Measurements from ENCODE around the gene DISC1.

Gene DISC1

DNA sequence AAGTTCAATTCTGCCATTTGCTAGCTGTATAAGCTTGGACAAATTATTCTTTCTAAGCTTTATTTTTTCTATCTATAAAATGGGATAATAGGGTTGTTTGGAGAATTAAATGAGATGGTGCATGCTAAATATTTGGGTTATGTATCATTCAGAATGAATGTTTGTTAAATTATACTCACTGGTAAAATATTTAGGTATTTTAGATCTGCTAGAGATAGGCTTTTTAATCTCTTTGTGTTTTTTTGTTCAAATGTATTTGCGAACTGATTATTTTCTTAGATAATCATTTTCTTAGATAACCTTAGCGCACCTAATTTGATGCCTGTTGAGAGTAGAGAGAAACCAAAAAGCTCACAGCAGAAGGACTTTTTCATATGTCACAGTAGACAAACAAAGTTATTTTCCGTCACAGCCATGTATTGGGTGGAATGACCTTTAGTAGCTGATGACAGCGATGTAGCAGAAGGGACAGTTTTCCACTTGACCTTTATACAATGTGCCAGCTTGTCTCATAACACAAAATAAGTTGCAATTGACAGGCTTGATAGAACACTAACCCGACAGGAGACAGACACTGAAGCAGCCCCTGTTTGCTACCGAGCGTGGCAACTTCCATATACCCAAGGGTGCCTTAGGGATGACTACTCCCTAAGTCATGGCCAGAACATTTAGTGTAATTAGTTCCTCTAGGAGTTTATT, 93.0 kb downstream of the DISC1 start:
- DNase-seq (ENCODE audit: low read depth): no peak
- TF ChIP-seq, protein P1, sequence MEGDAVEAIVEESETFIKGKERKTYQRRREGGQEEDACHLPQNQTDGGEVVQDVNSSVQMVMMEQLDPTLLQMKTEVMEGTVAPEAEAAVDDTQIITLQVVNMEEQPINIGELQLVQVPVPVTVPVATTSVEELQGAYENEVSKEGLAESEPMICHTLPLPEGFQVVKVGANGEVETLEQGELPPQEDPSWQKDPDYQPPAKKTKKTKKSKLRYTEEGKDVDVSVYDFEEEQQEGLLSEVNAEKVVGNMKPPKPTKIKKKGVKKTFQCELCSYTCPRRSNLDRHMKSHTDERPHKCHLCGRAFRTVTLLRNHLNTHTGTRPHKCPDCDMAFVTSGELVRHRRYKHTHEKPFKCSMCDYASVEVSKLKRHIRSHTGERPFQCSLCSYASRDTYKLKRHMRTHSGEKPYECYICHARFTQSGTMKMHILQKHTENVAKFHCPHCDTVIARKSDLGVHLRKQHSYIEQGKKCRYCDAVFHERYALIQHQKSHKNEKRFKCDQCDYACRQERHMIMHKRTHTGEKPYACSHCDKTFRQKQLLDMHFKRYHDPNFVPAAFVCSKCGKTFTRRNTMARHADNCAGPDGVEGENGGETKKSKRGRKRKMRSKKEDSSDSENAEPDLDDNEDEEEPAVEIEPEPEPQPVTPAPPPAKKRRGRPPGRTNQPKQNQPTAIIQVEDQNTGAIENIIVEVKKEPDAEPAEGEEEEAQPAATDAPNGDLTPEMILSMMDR (IDR thresholded peaks at IDR 0.05; ENCODE audit: insufficient read depth, low read depth, low read length, missing control alignments): no peak
- H3K4me3 ChIP-seq (ENCODE audit: low read depth, low read length): no peak overlapping the region

DNA sequence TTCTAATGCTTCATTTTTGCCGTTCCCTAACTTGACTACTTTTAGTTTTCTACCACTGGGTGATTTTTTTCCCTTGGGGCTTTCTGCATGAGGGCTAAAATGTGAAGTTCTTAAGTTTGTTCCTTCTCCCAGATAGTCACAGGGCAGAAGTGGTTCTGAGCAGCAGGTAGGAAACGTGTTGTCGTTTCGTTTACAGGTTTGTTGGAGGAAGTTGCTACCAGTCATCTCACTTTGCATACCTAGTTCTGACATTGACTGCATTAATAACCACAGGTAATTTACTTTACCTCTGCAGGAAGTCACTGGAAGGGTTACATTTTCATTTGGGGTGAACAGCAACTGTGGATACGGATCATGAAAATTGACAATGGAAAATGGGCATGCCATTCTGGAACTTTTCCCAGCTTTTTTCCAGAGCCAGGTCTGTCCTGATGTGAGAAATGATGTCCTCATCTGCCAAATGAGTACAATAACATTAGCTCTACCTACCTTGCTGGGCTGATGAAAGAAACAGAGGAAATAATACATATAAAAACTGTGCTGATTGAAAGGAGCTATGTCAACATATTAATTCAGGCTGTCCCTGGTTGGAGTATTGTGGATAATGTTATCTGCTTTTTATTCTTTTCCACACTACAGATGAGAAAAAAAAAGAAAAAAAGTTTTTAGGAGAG, 94.2 kb downstream of the DISC1 start:
- TF ChIP-seq, protein P1 (IDR thresholded peaks at IDR 0.05; ENCODE audit: insufficient read depth, low read depth, low read length, missing control alignments): no peak
- no peak for DNase-seq (ENCODE audit: low read depth)
- no peak overlapping the region for H3K4me3 ChIP-seq (ENCODE audit: low read depth, low read length)

DNA sequence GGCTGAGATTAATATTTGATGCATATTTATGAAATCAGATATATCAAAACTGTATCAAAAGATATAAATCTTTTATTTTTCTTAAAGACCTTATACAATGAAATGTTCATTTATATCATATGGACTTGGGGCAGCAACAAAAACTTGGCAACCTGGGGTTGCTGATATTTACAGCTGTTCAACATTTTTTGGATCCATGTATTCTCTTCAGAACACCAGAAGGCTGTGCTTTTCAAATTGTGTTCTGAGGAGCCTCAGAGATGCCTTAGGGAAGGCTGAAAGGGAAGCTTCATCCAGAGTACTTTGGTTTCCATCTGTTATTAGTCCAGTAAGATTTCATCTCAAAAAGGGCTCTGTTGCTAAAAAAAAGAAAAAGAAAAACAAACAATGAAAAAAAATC, 94.8 kb downstream of the DISC1 start:
- TF ChIP-seq, protein P1 (IDR thresholded peaks at IDR 0.05; ENCODE audit: insufficient read depth, low read depth, low read length, missing control alignments): no peak
- DNase-seq (ENCODE audit: low read depth): no peak
- no peak overlapping the region for H3K4me3 ChIP-seq (ENCODE audit: low read depth, low read length)

DNA sequence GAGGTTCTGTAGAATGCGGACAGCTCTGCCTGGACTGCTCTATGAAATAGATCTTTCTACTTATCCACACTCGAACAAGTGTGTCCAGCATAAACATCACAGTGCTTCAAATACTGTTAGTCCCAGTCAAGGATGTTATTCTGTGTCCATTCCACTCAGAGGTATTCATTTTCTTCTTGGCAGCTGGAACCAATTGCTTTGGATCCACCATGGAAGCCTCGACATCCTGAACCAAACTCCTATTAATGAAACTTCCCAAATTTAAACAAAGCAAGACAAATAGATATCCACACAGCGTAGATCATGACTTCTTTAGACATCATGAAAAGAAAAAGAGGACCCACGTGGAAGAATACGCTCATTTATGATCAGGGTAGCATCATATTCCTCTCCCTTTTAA, 95.8 kb downstream of the DISC1 start:
- TF ChIP-seq, protein P1 (IDR thresholded peaks at IDR 0.05; ENCODE audit: insufficient read depth, low read depth, low read length, missing control alignments): no peak
- H3K4me3 ChIP-seq (ENCODE audit: low read depth, low read length): no peak overlapping the region
- no peak for DNase-seq (ENCODE audit: low read depth)

DNA sequence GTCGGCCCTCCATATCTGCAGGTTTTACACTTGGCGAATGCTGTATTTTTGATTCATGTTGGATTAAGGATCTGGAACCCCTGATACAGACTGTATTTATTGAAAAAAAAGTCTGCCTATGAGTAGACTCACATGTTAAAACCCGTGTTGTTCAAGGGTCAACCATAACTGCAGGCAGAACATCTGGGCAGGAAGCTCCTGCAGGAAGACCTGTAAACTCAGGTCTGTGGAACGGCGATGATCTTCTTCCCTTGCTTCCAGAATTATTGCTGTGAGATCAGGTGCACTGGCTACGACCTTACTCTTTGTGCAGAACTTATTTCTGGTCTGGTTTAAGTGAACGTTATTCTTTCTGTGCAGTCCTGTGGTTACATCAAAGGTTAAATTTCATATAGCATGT, 96.6 kb downstream of the DISC1 start:
- H3K4me3 ChIP-seq (ENCODE audit: low read depth, low read length): no peak overlapping the region
- TF ChIP-seq, protein P1 (IDR thresholded peaks at IDR 0.05; ENCODE audit: insufficient read depth, low read depth, low read length, missing control alignments): no peak
- DNase-seq (ENCODE audit: low read depth): no peak

DNA sequence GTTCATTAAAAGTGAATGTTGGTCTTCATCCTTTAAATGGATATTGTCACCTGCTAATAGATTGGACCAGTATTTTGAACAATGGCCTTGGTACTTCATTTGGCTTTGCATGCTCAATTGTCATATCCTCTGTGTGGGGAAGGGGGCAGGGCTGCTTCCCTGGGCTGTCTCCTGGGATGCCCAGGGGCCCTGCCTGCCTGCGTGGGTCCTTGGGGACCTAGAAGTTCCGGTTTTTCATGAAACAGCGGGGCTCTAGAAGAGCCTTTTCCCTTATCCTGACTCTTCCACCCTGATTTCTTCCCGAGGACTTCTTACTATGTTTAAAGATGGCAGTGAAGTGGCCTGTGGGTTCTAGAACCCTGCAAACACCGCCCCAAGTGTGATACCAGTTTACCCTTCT, 97.5 kb downstream of the DISC1 start:
- no peak overlapping the region for H3K4me3 ChIP-seq (ENCODE audit: low read depth, low read length)
- no peak for DNase-seq (ENCODE audit: low read depth)
- TF ChIP-seq, protein P1 (IDR thresholded peaks at IDR 0.05; ENCODE audit: insufficient read depth, low read depth, low read length, missing control alignments): no peak
